ENCODE results near the gene DGKK. TPM values are rescaled to one million over a fixed set of nuclear protein-coding genes. Genes with fewer than 3 reads are reported as not detected.

The DGKK gene
- total RNA-seq, 2 experiments from 2014 or later, result not detected

GRCh38 chrX:50483283-50483682 is 12.7 kb upstream of the DGKK start:
- H3K27ac ChIP-seq (ENCODE audit: low read depth, low read length, poor library complexity, severe bottlenecking), result no peak overlapping the region
- no peaks in the 10 kb centered on the region for H3K4me1 ChIP-seq (ENCODE audit: insufficient read depth, low read length, poor library complexity, severe bottlenecking)
- ChIA-PET CTCF (ENCODE audit: unreplicated experiment) (no interaction called here), POLR2A (no interaction called here)
- H2AFZ ChIP-seq (ENCODE audit: low read length), result no peak overlapping the region
- H3K4me2 ChIP-seq (ENCODE audit: low read length), result no peak overlapping the region
- BruUV-seq (replicated peaks), result no TSS peak
- no peaks in the 10 kb centered on the region for H3K9me3 ChIP-seq (ENCODE audit: low read length)
- TF ChIP-seq EZH2phosphoT487 (IDR thresholded peaks at IDR 0.05; ENCODE audit: borderline replicate concordance, low read depth, low read length) (no peak), CTCF (conservative IDR thresholded peaks at IDR 0.05; ENCODE audit: low read length) (no peak)
- intact Hi-C loops (cut with micrococcal nuclease; ENCODE audit: unreplicated experiment), result no loop called here
- H4K20me1 ChIP-seq (ENCODE audit: insufficient read depth, low read length), result no peaks in the 10 kb centered on the region
- H3K36me3 ChIP-seq (ENCODE audit: insufficient read depth, low read length), result no peaks in the 10 kb centered on the region
- no peak overlapping the region for H3K4me3 ChIP-seq (ENCODE audit: low read depth, low read length, poor library complexity, severe bottlenecking)
- DNase-seq (ENCODE audit: low spot score), result no peak
- no peaks in the 10 kb centered on the region for H3K79me2 ChIP-seq (ENCODE audit: insufficient read depth, low read depth, low read length)
- H3K9me2 ChIP-seq (ENCODE audit: insufficient read depth, low read length), result no peaks in the 10 kb centered on the region

- BruUV-seq (replicated peaks), result no TSS peak
- DNase-seq (ENCODE audit: low spot score), result no peak
- H3K4me2 ChIP-seq (ENCODE audit: low read length), result no peak overlapping the region
- TF ChIP-seq CTCF (conservative IDR thresholded peaks at IDR 0.05; ENCODE audit: low read length) (no peak), EZH2phosphoT487 (IDR thresholded peaks at IDR 0.05; ENCODE audit: borderline replicate concordance, low read depth, low read length) (no peak)
- no peak overlapping the region for H3K4me3 ChIP-seq (ENCODE audit: low read depth, low read length, poor library complexity, severe bottlenecking)
- H3K36me3 ChIP-seq (ENCODE audit: insufficient read depth, low read length), result no peaks in the 10 kb centered on the region
- no peaks in the 10 kb centered on the region for H3K9me3 ChIP-seq (ENCODE audit: low read length)
- no peak overlapping the region for H2AFZ ChIP-seq (ENCODE audit: low read length)
- no peaks in the 10 kb centered on the region for H3K79me2 ChIP-seq (ENCODE audit: insufficient read depth, low read depth, low read length)
- no peak overlapping the region for H3K27ac ChIP-seq (ENCODE audit: low read depth, low read length, poor library complexity, severe bottlenecking)
- intact Hi-C loops (cut with micrococcal nuclease; ENCODE audit: unreplicated experiment), result no loop called here
- H3K9me2 ChIP-seq (ENCODE audit: insufficient read depth, low read length), result no peaks in the 10 kb centered on the region
- no peaks in the 10 kb centered on the region for H4K20me1 ChIP-seq (ENCODE audit: insufficient read depth, low read length)
- H3K4me1 ChIP-seq (ENCODE audit: insufficient read depth, low read length, poor library complexity, severe bottlenecking), result no peaks in the 10 kb centered on the region
- ChIA-PET POLR2A (no interaction called here), CTCF (ENCODE audit: unreplicated experiment) (no interaction called here)
Observed at GRCh38 chrX:50475208-50475607, 4.6 kb upstream of the DGKK start.

- BruUV-seq (replicated peaks), result no TSS peak
- POLR2A ChIA-PET, result no interaction called here
- H2AFZ ChIP-seq (ENCODE audit: low read length), result no peak overlapping the region
- no peaks in the 10 kb centered on the region for H4K20me1 ChIP-seq (ENCODE audit: insufficient read depth, low read length)
- no peaks in the 10 kb centered on the region for H3K79me2 ChIP-seq (ENCODE audit: insufficient read depth, low read depth, low read length)
- TF ChIP-seq EZH2phosphoT487 (IDR thresholded peaks at IDR 0.05; ENCODE audit: borderline replicate concordance, low read depth, low read length) (no peak), CTCF (conservative IDR thresholded peaks at IDR 0.05; ENCODE audit: low read length) (no peak)
- no peak overlapping the region for H3K4me2 ChIP-seq (ENCODE audit: low read length)
- no peaks in the 10 kb centered on the region for H3K4me1 ChIP-seq (ENCODE audit: insufficient read depth, low read length, poor library complexity, severe bottlenecking)
- intact Hi-C loops (cut with micrococcal nuclease; ENCODE audit: unreplicated experiment), result no loop called here
- no peaks in the 10 kb centered on the region for H3K9me3 ChIP-seq (ENCODE audit: low read length)
- H3K9me2 ChIP-seq (ENCODE audit: insufficient read depth, low read length), result no peaks in the 10 kb centered on the region
- no peak for DNase-seq (ENCODE audit: low spot score)
- CTCF ChIA-PET (ENCODE audit: unreplicated experiment), result no interaction called here
- H3K4me3 ChIP-seq (ENCODE audit: low read depth, low read length, poor library complexity, severe bottlenecking), result no peak overlapping the region
- H3K36me3 ChIP-seq (ENCODE audit: insufficient read depth, low read length), result no peaks in the 10 kb centered on the region
- H3K27ac ChIP-seq (ENCODE audit: low read depth, low read length, poor library complexity, severe bottlenecking), result no peak overlapping the region
Observed at GRCh38 chrX:50471390-50471789, 765 bp upstream of the DGKK start.
